ENCODE measurements around the gene DOLPP1.

GRCh38 chr9:129126749-129127618 lies 46.1 kb downstream of the DOLPP1 start:
- TF ChIP-seq CTCF (IDR thresholded peaks at IDR 0.05) (no peak), POLR2A (IDR thresholded peaks at IDR 0.05) (no peak)
